Stimulated activated CD8-positive, alpha-beta memory T cell treated with anti-CD3 and anti-CD28 coated beads, Interleukin-12 subunit alpha, Interleukin-12 subunit beta, amount 100 ng/mL, for 4 hours (primary cell): ENCODE results near the gene ATL1.
"Not testable (repeated sequence)": the region's sequence is repeated elsewhere in the genome, so short reads cannot be mapped to it uniquely, and the experiment has no call there.

Experiments
- DNase-seq: peaks from one replicate; pipeline ENCODE4 v3.0.0-alpha.2; 2020; ENCODE audit warnings: low read depth

Gene ATL1

GRCh38 chr14:50658203-50658602, 98.3 kb downstream of the ATL1 start:
- no peak for DNase-seq

DNA sequence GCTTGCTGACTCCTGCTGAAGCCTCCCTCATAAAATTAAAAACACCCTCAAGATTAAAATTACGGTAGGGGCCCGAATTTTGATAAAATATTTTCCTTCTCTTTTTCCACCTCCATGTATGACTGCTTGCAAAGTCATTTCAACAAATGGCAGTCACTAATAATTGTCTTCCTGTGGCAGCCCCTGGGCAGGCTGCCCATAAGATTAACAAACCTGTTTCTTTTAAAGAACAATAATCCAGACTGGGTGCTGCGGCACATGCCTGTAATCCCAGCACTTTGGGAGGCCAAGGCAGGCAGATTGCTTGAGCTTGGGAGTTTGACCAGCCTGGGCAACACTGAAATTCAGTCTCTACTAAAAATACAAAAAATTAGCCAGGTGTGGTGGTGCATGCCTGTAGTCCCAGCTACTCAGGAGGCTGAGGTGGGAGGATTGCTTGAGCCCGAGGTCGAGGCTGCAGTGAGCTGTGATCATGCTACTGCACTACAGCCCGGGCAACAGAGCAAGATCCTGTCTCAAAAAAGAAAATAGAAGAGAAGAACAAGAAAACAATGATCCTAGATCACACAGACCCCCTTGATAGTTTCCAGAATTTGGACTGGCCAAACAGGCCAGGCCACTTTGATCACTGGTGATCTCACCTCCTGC, 99.5 kb downstream of the ATL1 start:
- no peak for DNase-seq

DNA sequence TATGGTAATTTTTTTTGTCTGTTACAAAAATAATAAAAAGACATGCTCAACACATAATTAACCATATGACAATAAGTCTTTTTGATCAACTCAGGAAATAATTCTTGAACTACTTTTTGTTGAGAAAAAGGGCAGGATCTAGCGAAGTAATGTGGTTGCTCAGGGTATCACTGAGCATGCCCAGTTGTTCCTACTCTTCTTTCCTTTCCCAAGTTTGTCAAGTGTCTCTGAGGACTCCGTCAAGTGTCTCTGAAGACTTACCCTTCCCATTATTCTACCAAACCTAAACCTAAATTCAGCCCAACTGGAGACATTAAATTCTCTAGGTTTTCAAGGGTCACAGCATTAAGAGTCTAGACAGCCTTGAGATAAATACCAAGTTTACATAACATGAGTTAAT, 104.6 kb downstream of the ATL1 start:
- not testable (repeated sequence) for DNase-seq

- DNase-seq = not testable (repeated sequence)
Measured at GRCh38 chr14:50665300-50665699, 105.4 kb downstream of the ATL1 start.

GRCh38 chr14:50666772-50667683, 107.1 kb downstream of the ATL1 start:
- no peak for DNase-seq

- no peak for DNase-seq
Measured at GRCh38 chr14:50667684-50667995, 107.7 kb downstream of the ATL1 start.

GRCh38 chr14:50667996-50668825, 108.3 kb downstream of the ATL1 start, which contains the start of gene SAV1:
Gene SAV1 (minus strand): TSS chr14:50668306. CDS start chr14:50667967, 339 bp downstream.
- DNase-seq = peak; percentile 23

DNA sequence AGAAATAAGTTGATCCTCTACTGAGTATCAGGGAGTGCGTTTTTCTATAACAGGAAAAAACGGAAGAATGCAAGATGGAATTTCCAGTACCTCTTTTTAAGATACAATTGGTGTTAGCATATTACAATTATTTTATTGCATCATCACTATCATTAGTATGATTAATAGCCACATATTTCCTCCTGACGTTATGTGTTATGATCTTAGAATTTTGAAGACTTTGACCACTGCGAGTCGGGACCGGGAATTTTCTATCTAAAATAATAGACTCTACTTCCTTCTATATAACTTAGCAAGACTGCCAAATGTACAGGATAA, 108.8 kb downstream of the ATL1 start:
- DNase-seq = no peak

DNA sequence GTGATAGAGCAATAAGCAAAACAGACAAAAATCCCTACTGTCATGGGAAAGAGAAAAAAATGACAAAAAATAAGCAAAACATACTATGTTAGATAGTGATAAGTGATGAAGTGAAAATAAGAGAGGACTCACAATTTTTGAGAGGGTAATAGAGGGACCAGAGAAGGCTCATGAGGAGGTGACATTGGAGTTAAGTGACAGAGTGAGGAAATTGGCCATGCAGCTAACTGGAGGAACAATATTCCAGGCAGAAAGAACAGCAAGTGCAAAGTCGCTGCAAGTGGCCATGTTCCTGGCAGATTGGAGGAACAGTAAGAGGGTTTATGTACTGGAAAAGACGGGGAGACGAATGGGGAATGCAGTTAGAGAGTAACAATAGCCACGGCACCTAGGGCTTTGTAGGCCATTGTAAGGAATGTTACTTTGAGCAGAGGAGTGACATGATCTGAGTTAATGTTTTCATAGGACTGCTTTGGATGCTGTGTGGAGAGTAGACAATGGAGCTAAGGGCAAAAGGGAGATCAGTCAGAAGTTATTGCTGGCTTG, 109.6 kb downstream of the ATL1 start:
- no peak for DNase-seq

DNA sequence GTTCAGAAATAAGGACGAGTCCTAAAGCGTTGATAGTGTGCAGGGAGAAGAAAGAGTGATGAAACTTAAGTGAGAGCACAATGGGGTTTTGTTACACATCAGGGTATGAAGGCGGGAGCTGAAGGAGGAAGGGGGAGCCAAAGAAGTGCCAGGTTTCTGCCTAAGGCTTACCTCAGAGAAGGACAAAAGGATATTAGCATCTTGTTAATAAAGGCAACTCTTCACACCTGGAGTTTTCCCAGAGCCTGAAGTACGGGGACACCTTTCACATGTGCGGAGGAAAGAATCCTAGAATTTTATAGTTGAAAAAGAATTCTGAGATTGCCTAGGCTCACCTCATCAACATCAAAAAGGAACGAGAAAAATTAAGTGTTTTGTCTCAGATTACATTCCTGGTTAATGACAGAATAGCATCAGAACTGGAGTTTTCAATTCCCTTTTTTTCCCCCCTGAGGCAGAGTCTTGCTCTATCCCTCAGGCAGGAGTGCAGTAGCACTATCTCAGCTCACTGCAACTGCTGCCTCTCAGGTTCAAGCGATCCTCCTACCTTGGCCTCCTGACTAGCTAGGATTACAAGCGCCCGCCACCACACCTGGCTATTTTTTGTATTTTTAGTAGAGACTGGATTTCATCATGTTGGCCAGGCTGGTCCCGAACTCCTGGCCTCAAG, 110.4 kb downstream of the ATL1 start:
- DNase-seq = no peak

- no peak for DNase-seq
Measured at GRCh38 chr14:50670866-50671256, 110.9 kb downstream of the ATL1 start.

DNA sequence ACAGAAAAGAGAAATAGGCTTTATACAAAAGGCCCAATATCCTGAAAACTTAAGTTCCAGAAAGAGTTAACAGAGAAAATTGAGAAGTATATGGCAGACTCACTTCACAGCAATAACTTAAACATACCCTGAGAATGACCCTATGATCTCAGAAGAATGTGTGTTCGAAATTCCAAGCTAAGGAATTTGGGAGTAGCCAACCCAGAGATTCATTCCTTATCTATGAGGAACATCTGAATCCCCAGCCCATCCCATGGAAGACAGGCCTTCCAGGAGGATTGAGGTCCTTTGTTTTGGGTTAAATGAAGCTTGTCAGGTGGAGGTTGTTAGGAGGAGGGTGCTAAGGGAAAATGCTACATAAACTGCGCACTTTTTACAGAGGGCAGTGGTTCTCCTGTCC, 115.7 kb downstream of the ATL1 start:
- no peak for DNase-seq

DNA sequence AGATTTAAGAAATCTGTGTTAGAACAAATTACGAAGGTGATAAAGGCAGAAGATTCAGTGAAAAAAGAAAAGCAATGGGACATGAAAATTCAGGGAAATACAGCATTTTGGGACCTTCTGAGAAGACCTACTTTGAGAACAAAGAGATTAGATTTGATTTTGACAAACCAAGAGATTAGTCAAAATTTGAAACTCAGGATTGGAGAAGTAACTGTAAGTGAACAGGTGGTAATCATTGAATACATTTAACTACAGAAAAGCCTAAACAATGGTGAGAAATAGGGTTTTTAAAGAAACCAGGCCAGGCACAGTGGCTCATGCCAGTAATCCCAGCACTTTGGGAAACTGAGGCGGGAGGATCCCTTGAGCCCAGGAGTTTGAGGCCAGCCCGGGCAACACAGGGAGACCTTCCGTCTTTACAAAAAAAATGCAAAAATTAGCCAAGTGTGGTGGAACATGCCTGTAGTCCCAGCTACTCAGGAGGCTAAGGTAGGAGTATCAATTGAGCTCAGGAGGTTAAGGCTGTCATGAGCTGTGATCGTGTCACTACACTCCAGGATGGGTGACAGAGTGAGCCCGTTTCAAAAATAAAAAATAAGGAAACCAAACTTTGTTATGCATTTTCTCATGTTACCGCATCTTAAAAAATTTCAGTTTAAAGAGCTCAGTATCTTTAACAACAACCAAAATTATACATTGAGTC, 117.0 kb downstream of the ATL1 start:
- DNase-seq = no peak

GRCh38 chr14:50677527-50678063, 117.7 kb downstream of the ATL1 start:
- DNase-seq = no peak

DNA sequence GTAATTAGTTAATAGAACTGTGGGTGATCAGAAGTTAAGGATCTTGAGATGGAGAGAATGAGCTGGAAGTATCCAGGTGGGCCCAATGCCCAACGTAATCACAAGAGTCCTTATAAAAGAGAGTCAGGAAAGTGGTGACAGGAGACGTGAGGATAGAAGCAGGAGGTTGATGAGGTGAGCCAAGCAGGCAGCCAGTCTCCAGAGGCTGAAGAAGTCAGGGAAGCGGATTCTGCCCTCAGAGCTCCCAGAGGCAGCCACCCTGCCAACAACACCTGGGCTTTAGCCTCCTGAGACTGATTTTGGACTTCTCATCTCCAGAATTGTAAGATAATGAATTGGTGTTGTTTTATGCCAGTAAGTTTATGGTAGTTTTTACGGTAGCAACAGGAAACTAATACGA, 118.2 kb downstream of the ATL1 start:
- DNase-seq = no peak

GRCh38 chr14:50679674-50680073, 119.7 kb downstream of the ATL1 start:
- no peak for DNase-seq
